Activated T-cell treated with anti-CD3 and anti-CD28 coated beads, Interleukin-2, amount 50 U/mL, for 48 hours (primary cell): Measurements from ENCODE around the gene CRACR2A.

Source experiments
- DNase-seq, 2 experiments: peaks; one replicate each; pipeline ENCODE4 v3.0.0-alpha.2; 2020

CRACR2A gene

DNA sequence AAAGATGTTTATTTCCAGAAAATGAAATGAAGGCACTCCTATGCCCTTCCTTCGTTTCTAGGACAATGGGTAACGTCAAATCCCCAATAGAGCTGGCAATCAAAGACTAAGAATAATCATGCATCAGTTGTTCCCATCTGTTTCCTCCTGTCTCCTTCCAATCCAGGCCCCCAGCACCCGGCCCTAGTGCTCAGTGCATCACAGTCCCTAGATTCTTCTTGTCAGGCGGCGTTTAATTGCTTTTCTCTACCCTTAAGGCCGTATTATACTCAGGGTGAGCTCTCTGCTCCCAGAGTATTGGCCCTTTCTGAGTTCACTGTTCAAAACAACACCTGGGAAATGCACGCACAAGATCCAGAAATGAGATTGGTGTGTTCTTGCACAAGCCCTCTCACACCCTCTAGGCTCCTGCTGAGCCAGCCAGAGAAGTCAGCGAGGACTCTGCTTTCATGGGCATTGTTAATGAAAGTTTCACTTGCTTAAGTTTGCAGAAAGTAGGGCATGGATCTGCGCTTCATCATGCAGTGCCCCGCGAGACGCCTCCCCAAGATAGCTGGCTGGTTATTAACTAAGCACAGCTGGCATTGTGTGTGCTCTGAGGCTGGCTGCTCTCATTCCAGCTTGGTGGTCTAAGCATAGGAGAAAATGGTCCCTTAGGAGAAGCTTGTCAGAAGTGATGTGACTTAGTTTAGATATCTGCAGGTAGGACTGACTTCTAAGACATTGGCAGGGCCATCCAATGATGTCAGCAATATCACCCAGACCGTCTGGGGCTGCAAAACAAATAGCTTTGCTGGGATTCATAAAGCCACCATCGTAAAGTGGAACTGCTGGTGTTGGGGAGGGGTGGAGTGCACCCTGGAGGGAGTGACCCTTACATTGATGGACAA, 28.7 kb downstream of the CRACR2A start:
- no peak for DNase-seq

GRCh38 chr12:3722368-3722767, 30.5 kb downstream of the CRACR2A start:
- DNase-seq = no peak

DNA sequence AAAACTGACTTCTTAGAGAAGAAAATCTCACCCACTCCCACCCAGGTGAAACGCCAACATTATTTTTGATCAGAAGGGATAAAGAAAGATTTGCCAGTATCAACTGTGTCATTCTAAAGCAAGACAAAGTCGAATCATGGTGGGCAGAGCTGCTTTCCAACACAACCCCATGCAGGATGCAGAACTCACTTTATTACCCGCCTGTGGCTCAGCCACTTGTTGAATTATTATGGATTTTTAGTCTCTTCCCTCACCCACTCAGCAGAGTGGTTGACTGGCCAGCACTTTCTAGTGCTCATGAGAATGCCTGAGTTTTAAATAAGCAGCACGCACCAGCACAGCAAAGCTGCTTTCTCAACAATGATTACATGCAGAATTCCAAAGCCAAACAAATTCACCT, 32.1 kb downstream of the CRACR2A start:
- DNase-seq = no peak

DNA sequence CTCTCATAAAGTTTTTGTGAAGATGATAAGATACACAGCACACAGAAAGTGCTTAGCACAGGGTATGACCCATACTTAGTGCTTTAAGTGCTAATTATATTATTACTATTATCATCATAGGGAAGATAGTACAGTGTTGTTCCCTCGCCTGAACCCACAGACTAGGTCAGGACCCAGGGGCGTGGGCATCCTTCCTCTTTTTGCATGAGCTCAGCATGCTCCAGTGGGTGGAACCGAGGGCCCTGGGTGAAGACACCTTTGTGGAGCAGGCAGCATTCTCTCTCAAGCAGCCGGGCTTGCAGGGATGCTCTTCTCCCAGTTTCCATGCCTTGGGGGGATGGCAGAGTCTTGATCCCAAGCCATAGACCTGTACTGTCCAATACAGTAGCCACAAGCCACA, 34.8 kb downstream of the CRACR2A start:
- DNase-seq = no peak

DNA sequence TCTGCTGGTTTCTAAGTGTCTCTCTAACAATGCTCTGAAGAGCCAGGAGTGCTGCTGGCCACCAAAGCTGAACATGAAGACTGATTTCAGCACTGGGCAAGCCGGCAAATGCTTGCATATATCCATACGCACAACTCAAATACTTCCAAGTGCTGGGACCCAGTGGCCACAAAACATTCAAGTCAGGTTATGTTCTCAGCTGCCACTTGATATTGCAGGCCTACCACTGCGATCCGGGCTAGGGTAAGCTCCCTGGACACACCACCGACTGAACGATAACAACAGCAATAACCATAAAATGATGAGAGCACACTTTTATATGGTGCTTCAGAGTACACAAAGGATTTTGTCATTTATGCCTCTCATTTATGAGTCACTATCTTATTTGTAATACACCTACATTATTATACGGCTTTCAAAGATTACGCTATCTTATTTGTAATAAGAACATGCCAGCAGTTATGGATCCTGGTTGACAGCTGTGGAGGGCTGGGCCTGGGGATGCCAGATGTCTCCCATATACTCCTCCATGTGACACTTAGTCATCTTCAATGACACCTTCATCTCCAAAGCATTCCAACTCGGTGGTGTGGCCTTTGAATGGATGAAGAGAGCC, 35.5 kb downstream of the CRACR2A start:
- DNase-seq = no peak

GRCh38 chr12:3715999-3716398, 36.9 kb downstream of the CRACR2A start:
- no peak for DNase-seq

DNA sequence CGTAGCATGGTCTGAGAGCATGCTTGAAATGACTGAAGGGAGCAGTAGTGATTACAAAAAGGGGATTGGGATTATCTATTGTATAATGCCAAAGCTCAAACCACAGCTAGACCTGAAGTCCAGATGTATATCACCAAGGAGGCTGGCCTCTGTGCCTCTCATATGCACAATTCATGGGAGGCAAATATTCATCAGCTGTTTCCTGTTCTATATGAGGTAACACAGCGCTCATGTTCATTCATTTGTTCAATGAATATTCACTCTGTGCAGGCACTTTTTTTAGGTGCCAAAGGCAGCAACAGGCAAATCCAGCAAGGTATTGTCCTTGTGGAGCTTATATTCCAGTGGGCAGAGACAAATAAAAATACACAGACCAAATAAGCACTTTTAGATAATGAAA, 39.0 kb downstream of the CRACR2A start:
- no peak for DNase-seq

DNA sequence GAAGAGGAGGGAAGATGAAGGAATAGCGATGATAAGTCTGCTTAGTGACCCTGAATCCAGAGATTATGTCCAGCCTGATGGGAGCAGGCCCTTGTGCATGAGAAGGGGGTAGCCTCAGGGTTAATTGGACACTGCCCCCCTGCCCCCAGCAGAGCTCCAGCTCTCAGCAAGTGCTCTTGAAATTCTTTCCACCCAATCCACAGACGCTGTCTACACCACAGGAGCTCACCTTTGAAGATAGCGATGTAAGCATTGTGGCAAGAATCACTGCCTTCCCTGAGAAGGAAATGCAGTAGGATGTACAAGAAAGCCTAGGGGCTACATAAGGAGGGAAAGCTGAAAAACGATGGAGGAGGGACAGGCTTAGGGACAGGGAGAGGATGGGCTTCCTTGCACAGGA, 39.4 kb downstream of the CRACR2A start:
- no peak for DNase-seq

GRCh38 chr12:3712209-3712992, 40.5 kb downstream of the CRACR2A start:
- no peak for DNase-seq

DNA sequence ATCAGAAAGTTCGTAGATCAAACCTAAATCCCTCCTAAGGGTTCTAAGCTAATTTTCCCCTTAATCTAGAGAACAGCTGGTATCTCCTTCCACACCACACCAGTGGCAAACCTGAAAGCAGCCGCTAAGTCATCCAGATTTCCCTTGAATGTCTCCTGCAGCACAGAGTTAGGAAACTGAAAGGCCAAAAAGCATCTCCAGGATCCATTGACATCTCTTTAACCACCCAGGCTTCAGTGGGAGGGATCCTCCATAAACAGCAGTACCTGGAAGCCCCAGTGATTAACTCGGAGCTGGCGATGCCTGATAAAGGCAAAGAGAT, 47.6 kb downstream of the CRACR2A start:
- no peak for DNase-seq

- DNase-seq = no peak
Measured at GRCh38 chr12:3704512-3705353, 48.2 kb downstream of the CRACR2A start.

DNA sequence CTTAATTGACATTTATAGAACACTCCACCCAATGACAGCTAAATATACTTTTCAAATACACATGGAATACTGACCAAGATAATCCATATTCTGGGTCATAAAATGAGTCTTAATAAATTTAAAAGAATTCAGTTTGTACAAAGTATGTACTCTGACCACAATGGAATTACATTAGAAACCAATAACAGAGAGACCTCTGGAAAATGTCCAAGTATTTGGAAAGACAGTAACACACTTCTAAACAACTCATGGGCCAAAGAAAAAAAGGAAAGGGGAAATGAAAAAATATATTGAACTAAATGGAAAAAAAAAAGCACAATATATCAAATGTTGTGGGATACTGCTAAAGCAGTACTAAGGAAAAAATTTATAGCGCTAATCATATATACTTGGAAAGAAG, 52.0 kb downstream of the CRACR2A start:
- no peak for DNase-seq

- DNase-seq = no peak
Measured at GRCh38 chr12:3698218-3698974, 54.5 kb downstream of the CRACR2A start.

DNA sequence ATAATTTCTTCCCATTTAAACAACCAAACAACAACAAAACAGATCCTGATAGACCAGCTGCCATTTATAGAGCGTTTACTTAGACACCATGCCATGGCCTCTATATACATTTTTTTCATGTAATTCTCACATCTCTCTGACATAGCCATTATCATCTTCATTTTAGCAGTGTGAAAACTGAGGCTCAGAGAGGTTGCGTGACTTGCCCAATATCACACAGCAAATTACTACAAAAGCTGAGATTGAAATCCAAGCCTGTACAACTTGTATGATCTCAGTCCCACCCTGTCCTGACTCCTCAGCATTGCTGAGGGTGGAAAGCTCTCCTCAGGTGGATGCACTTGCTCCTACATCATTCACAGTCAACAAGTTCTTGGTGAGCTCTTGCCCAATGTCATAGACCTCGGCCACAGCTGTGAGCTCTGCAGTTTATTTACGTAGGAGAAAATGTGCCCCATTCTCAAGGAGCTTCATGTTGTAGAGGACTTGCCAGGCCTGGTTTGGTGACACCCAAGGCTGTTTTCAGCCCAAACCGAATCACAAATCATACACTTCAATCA, 55.5 kb downstream of the CRACR2A start:
- DNase-seq = no peak

DNA sequence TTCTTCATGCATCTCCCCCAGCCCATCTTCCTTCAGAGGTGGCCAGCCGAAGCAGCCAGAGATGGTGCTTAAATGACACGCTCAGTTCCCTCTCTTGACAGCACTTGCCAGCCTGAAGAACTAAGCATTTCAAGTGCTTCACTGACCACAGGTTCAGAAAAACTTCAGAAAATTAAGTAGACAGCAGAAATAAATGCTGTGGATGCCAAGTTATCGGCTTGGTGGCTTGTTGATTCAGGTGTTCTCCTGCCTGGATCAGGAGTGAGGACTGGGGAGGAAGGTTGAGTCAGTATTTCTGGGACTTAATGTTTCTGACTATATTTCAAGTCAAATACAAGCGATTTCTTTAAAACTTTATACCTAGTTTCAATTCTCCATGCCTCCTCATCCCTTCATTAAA, 58.2 kb downstream of the CRACR2A start:
- DNase-seq = no peak

GRCh38 chr12:3692616-3693365, 60.1 kb downstream of the CRACR2A start:
- no peak for DNase-seq

DNA sequence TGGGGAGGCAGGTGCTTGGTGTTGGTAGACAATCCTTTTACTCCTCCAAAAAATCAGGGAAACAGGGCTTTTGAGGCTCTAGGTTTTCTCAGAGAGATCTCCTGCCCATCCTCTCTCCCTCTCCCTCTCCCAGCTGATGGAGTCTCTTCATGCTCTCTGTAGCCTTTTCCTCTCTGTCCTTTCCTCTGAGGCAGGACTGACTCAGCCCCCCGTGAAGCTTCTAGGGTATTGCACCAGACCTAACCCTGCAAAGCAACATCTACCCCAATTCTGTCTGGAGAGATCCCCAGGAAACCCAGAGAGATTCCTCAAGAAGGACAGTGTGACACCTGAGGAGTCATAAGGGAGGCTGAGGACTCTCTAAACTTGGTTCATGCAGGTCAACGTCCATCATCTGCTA, 66.4 kb downstream of the CRACR2A start:
- no peak for DNase-seq

DNA sequence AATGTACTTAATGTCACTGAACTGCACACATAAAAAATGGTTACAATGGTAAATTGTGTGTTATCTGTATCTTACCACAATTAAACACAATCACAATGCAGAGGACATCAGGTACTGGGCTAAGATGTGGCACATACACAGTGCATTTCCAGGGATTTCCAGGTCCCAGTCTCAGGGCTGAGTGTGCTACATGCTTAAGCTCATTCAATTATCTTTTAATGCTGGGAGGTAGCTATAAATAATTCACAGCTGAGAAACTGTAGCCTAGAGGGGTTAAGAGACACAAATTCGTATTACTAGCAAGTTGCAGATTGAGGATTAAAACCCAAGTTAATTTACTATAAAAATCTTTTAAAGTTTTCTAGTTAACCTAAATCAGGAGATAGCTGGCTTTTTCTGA, 67.1 kb downstream of the CRACR2A start:
- DNase-seq = no peak

DNA sequence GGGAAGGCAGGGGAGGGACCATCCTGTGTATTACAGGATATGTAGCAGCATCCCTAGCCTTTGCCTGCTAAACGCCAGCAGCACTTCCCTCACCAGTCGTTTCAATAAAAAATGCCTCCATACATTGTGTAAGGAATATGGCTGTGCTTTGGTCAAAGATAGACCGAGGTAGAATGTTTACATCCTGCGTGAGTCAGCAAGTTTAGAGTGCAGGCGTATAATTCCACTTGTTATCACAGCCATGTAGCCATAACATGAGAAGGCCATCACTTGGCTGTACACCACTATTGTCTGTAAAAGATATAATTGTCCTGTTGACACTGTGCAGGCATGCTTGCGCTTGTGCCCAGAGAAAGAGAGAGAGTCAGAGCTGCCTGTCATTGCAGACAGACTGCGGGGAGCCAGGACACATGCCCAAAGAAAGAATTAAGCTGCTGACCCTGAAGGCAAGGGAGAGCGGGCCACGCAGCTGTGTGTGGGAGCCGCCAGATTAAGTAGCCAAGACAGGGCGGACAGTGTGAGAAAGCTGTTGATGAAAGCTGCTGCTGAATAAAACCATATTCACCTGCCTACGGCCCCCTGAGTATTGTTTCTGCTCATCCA, 68.4 kb downstream of the CRACR2A start:
- DNase-seq = no peak

DNA sequence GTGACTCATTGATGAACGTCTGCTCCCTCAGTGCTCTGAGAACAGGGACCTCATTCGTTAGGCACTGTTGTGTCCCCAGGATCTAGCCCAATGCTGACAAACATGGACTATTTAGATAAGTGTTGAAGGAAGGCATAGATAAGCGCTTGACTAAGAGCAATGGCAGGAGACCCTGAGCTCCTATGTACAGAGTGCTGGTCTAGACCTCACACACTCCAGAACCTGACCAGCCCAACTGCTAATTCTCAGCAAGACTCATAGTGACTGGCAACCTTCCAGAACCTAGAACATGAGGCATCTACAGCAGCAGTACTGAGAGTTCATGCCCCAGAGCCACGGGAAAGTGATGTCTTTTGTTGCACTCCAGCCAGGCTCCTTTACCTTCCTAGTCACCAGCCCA, 69.2 kb downstream of the CRACR2A start:
- DNase-seq = no peak

DNA sequence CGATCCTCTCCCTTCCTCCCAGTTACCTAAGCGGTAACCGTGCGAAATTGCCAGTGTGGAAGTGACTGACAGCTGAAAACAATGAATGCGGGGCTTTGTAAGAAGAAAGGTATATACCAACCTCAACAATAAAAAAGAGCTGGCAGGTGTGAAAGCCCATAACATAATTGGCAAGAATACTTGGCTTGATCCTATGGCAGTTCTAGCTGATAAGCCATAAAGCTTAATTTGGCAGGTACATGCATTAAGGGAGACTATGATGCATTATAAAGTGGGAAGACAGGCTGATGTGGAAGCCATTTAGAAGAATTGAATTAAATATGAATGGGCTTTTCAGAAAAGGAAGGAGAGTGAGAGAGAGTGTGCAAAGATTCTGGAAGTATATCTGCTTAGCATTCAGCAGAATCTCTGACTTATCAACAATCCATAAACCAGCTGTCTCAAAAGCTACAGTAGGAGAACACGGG, 71.3 kb downstream of the CRACR2A start:
- DNase-seq = no peak
